GF-D8 (cell line): Measurements from ENCODE around the gene C10orf90.

Source experiments
- DNase-seq: peaks from one replicate; lab custom pipeline; 2025; lab: John Stamatoyannopoulos, UW

Gene C10orf90

GRCh38 chr10:126670056-126670894 lies at the start of gene C10orf90:
TSS of gene C10orf90 (minus strand) at chr10:126670693. CDS start at chr10:126670480, 213 bp downstream.
- DNase-seq = no peak

DNA sequence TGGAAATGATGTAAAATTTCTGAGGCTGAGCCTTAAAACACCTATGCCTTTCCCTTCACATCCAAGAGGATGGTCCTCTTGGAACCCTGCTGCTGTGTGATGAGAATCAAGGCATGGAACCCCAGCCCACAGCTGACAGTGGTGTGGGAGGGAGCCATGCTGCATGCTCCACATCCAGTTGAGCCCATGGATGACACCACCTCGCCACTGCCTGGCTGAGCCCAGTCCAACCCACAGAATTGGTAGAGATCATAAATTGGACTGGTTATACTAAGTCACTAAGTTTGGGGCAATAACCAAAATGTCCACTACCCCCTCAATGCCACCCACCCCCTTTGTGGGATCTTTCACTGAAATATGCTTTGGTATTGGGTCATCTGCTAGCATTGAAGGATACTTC lies 45.9 kb upstream of the C10orf90 start:
- DNase-seq = no peak

- no peak for DNase-seq
These were observed 43.1 kb upstream of the C10orf90 start for GRCh38 chr10:126713594-126713993.

GRCh38 chr10:126712681-126713080 lies 42.2 kb upstream of the C10orf90 start:
- no peak for DNase-seq

- DNase-seq = no peak
These were observed 35.6 kb upstream of the C10orf90 start for GRCh38 chr10:126705951-126706565.

DNA sequence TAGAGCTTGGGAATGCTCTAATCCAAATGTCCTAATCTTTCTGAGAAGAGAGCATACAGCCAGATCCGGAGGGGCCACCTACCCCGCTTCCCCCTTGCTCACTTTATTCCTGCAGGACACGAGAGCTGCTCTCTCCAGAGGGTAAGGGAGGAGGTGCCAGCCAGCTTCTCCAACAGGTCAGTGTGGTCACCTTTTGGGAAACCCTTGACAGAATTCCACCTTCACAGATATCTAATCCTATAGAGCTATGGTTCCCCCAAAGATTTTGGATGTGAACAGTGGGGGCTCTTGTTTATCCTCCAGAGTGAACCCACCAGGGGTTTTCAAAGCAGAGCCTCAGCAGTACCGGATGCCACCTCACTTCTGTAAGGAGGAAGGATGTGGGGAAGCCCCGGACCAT lies 34.6 kb upstream of the C10orf90 start:
- DNase-seq = no peak

- no peak for DNase-seq
These were observed 34.2 kb upstream of the C10orf90 start for GRCh38 chr10:126704649-126705048.

DNA sequence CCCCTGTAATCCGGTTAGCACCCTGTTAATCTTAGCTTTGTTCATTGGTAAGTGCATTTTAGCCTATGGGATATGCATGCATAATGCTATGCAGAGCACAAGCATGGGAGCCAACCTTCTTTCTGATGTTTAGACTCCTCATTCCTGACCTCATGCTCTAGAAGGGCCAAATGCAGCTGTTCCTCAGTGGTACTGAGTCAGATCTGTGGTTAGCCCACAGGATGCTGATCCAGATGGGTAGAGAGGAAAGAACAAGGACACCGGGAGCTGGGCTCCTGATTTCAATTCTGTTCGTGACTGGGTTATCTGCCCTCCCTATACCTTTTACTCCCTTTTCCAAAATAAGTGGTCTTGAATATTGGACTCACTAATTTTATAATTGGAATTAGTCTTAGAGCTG lies 31.7 kb upstream of the C10orf90 start:
- no peak for DNase-seq

DNA sequence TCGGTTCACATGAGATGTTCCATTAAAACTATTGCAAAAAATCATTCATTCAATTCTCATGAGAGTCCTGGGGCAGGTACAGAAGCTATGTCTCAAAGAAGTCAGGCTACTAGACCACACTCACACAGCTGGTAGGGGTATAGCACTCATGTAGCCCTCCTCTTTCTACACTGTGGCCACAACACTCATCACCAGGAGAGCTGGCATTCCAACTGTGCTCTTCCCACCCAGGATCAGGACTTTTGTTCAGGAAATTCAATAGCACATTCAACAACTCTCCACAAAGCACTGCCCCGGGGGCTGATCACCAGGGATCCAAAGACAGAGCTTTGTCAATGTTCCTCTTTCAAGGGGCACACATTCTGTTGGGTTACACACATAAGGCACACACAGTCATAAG lies 31.0 kb upstream of the C10orf90 start:
- DNase-seq = no peak

GRCh38 chr10:126696684-126697083 lies 26.2 kb upstream of the C10orf90 start:
- no peak for DNase-seq

DNA sequence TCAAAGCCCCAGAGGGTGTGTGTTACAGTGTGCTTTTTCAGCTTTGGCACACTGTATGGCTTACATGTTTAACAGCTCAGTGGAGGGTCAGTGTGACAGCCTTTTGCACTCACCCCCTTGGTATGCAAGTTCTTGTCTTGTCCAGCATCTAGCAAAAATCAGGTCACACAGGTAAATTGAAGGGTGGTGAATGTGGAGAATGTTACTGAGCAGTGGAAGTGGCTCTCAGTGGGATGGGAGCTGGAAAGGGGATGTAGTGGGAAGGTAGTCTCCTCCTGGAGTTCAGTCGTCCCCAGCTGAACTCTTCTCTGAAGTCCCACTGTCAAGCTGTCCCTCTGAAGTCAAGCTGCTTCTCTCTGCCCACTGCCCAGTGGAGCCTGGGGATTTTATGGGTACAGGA lies 21.0 kb upstream of the C10orf90 start:
- no peak for DNase-seq

DNA sequence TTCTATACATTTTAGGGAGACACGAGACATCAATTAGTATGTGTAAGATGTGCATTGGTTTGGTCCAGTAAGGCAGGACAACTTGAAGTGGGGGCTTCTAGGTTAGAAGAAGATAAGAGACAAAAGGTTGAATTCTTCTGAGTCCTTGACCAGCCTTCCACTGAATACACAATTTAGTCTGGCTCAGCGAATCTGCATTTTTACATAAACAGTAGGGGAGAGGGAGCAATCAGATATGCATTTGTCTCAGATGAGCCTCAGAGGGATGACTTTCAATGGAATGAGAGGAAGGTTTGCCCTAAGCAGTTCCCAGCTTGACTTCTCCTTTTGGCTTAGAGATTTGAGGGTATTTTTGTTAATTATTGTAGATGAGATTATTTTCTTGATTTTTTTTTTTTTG lies 20.0 kb upstream of the C10orf90 start:
- DNase-seq = no peak

DNA sequence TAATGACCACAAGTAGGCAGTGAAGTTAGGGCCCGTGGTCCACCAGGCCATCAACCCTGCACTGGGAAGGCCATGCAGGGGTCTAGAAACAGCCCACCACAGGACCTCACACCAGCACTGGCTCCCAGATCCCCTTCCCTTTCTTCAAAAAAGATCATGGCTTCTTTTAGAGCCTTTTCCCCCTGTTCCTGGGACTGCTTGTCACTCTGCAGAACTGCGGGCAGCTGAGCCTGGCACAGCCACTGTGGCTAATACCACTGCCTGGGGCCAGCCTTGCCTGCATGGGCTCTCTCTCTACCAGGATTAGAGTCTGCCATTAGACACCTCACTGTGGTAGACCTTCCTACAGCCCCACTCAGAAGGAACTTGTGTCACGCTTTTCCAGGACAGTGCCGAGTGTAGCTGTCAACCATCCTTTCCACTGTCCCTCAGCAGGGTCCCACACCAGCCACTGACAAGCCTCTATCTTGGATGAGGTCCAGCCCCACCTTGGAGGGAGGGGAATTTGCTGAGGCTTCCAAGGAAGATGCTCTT lies 19.0 kb upstream of the C10orf90 start:
- DNase-seq = no peak

DNA sequence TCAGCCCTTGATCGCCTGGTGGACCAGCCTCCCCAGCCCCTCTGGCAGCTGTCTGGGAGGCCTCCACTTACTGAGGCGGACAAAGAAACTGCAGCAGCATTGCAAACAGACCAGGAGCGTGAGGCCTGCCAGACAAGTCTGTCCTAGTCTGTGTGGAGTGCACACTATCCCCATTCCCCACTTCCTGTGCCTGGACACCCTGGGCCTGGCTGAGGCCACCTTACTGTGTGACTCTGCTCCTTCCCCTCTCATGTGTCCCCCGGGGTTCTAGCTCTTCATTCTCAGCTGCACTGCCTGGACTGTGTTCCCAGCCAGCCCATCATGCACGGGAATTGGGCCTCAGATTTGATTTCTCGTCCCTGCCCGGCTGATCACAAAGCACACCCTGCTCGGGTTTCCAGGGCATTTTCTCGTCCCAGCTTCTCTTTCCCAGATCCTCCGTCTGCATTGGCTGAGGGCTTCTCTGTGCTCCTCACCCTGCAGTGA lies 16.7 kb upstream of the C10orf90 start:
- no peak for DNase-seq

DNA sequence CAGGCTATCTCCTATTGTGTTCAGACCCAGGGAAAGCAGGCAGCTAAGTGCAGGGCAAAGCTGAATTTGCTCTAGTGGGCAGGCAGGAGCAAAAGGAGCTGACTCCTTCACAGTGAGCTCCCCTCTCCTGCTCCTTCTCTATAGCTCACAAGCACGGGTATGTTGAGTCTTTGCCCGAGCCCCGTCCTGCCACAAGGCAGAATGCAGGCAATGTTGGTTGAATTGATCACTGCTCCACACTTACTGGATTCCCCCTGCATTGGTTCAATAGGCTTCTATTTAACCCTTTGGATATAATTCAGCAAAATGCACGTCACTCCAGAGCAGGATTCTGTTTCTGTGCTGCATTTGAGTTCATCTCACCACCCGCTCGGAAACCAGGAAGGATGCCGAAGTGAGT lies 16.2 kb upstream of the C10orf90 start:
- DNase-seq = no peak

DNA sequence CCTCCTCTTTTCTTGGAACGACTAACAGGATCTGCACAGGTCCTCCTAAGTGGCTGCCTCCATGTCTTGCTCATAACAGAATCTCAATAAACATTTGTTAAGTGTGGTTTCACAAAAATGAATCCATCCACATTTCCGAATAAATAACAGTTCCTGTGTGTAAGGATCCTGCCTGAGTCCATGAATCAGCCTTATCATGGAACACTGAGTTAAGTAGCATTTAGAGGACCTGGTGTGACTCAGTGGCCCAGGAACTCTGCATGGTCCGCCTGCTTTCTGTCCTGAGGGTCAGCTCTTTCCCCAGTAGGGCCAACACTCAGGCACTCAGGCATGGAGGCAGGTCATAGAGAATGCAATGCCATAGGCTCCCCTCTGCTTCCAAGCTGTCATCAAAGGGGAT lies 15.8 kb upstream of the C10orf90 start:
- no peak for DNase-seq

DNA sequence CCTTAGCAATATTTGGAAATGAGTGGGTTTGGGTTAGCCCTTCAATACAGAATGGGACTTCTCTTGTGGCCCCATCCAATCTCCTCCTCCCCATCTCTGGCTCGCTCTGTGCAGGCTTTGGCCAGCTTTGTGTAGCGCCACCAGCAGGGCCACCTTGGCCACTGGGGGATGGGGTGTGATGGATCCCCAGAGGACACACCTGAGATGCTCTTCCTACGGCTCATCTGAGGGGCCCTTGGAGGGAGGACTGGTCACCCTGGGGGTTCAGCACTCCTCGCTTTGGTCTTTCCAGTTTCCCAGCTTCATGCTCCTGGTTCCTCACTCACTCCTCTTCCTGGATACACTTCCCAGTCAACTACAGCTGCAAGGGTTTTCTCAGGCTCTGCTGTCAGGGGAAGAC lies 15.3 kb upstream of the C10orf90 start:
- no peak for DNase-seq

GRCh38 chr10:126684171-126684745 lies 13.8 kb upstream of the C10orf90 start:
- DNase-seq = no peak

- no peak for DNase-seq
These were observed 13.0 kb upstream of the C10orf90 start for GRCh38 chr10:126683466-126683865.

DNA sequence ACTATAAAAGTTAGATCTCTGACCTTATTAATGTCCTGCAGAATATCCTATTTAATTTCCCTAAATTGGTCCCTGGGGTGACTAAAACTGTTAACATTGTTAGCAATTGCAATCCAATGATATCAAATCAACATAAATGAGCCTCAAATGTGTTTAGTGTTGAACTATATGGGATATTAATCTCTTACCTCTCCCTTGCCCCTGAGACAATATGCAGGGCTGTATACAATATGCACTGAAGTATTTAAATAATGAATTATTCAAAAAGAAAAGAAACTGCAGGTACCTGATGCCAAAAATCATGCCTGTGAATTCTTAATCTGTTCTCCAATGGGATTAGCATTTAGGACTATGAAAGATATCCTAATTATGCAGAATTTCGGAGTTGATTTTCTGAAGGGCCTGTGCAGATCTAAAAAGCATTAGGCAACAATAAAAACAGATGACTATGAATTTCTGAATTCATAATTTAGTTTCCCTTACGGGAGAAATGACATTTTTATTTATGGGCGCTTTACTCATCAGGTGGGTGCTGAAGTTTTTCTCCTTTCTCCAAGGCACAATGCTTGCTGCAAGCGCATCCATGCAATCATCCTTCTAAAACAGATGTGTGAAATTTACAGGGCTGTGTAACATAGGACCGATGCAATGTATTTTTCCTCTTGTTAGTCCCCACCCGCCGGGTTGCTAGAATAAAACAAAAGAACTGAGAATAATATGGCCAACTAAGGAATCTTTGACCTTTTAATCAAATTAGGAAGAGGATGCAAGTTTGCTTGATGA lies 5.4 kb upstream of the C10orf90 start:
- no peak for DNase-seq

DNA sequence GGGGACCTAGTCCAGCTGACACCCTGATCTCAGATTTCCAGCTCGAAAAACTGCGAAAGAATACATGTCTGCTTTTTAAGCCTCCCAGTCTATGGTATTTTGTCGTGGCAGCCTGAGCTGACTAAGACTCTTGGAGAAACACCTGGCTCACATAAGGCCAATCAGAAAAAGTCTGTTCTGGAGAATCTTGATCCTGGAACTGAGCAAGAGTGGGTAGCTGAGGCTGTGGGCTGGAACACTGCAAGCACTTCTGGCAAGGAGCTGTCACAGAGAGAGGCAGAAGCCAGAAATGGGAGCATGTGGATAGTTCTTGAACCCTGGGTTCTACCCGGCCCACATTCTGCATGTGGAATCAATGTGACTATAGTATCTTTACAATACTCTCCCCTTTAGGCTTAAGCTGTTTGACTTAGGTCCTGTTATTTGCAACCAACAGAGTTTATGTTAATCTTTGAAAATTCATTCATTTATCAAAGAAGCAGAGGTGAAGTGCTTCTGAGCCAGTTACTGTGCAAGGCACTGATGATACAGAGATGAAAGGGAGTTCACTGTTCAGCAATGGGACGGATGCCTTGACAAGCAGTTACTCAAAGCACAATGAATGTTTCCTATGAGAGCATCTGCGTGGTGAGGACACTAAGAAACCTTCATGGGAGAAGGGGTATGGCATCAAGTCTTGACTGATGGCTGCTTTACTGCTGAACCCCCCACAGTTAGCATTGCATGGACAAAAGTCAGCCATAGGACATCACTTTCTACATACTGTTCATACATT lies 4.4 kb upstream of the C10orf90 start:
- no peak for DNase-seq
